Non-pigmented ciliary epithelial cell (primary cell): Measurements from ENCODE around the gene ADAMTSL1.
A peak's percentile ranks its signal among the peaks of the same experiment; 100 is the strongest.
"Not testable (repeated sequence)": the region's sequence is repeated elsewhere in the genome, so short reads cannot be mapped to it uniquely, and the experiment has no call there.

Experiments
- DNase-seq: peaks from one replicate; pipeline ENCODE4 v3.0.0-alpha.2; 2010; ENCODE audit warnings: low read depth

The ADAMTSL1 gene

GRCh38 chr9:18905883-18906629 is 432.1 kb downstream of the ADAMTSL1 start:
- peak; percentile 44 for DNase-seq

GRCh38 chr9:18906656-18907395 is 432.9 kb downstream of the ADAMTSL1 start:
- no peak for DNase-seq

DNA sequence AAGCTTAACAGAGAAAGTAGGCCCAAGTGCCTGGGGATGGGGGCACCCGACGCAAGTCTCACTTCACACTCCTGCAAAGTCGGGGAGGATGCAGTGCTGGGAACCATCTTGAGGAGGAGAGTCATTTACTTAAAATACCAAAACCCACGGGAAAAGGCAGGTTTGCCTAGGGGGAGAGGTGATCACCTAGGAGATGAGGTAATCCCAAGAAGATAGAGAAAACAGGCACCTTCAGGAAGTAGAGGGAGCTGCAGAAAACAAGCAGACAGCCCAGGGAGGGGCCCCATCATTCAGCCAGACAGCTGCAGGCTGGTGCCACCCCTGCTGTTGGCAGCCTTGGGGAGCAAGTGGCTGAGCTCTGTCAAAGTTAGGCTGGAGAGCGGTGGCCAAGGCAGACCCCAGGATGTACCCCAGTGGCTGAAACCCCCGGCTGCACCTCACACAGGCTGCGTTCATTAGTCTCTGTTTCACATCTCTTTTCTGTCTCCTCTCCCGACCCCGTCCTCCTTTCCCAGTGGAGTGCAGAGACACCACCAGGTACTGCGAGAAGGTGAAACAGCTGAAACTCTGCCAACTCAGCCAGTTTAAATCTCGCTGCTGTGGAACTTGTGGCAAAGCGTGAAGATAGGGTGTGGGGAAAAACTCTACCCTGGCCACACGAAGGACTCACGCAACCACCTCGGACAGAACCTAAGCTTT is 434.1 kb downstream of the ADAMTSL1 start:
- no peak for DNase-seq

DNA sequence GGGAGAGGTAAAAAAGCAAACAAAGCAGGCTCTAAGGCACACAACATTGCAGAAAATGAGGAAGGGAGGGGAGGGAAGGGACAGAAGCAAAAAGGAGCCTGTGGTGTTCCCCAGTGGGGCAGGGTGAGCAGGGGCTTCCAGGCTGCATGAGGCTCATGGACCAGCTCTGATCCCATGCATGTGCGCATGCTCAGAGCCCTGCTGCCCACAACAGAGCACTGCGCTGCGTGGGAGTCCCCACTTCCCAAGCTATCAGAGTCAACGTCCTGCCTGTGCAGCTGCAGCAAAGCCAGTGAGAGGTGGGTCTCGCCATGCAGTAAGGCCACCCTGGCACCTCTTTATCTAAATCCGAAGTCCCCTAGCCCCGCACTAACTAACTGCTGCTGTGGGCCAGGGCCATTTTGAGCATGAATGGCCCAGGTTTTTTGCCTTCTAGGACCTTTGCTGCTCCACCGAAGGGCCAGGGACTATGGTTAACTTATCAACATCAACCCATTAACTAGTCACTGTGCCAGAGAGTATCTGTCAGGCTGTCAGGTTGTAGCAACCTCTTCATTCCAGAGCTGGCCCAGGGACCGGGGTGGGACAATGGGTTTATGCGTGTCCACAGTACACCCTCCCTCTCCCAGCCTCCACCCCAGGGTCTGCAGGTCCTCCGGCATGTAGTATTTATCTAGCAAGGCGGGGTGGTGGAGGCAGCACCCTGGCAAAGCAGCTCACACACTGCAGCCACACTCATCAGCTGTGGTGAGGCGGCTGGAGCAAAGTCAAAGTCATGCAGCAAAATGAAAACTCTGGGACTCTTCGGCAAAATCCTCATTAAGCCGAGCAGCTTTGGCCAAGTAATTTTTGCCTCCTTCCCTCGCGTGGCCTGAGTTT is 435.4 kb downstream of the ADAMTSL1 start:
- no peak for DNase-seq

- DNase-seq = no peak
These were observed 436.5 kb downstream of the ADAMTSL1 start for GRCh38 chr9:18910435-18910834.

- DNase-seq = no peak
These were observed 437.0 kb downstream of the ADAMTSL1 start for GRCh38 chr9:18910916-18911315.

DNA sequence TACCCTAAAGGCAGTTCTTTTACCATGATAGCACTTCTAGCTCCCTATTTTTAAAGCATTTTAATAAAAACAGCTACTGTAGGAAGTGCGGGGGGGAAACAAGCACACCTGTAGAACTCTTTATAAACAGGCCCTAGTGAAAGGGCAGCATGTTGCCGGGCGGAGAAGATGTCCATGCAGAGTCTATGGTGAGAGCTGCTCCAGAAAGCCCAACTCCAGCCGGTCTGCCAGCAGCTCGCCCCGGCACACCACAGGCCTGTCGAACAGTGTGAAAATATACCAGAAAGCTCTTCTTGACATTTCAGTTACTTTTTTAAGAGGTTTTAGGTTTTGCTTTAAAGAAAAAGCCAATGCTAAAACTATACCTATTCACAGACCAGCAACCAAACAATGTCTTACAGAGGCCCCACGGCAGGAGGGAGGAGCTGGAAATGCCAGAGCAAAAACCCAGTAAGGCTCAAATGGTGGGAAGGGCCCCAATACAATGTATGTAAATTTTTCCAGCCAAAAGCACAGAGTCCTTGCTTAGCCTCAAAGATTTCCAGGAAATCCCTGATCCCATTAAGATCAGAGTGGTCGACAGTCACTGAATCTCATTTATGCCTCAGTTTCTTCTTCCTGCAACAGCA is 437.9 kb downstream of the ADAMTSL1 start:
- DNase-seq = no peak

DNA sequence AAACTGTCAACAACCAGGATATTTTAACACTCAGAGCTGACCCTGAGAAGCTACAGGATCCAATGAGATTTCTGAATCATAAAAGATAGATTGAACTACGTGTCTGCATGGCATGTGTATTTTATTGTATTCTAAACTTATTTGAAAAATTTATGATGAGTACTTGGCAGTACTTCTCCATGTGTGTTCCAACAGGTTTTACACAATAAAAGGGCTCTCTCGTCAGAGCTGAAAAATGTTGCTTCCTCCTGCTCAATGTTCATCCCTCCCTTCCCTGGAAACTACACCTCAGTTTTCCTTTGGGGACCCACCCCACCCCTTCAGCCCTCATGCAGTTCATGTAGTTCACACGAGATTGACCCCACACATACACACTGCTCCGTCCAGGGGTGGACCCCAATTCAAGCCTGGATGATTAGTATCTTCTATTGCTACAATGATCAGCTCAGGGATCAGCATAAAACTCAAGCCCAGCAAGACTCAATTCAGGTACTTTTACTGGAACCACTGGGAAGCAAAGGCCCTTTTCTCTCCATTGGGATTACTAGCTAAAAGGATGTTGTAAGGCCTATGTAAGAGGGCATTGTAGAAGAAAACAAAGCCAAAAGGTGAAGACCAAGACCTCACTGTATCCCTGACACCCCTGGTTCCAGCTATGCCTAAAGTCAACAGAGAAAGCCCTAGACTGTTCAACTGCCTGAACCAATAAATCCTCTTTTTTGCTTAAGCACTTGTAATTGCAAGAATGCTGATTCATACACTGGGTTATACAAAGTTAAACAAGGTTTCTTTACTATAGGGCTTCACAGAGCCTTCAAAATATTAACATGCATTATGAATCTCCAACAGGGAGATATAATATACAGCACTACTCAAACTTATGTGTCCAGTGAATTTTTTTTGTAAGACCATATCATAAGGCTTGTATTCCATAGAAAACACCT is 446.5 kb downstream of the ADAMTSL1 start:
- DNase-seq = no peak

DNA sequence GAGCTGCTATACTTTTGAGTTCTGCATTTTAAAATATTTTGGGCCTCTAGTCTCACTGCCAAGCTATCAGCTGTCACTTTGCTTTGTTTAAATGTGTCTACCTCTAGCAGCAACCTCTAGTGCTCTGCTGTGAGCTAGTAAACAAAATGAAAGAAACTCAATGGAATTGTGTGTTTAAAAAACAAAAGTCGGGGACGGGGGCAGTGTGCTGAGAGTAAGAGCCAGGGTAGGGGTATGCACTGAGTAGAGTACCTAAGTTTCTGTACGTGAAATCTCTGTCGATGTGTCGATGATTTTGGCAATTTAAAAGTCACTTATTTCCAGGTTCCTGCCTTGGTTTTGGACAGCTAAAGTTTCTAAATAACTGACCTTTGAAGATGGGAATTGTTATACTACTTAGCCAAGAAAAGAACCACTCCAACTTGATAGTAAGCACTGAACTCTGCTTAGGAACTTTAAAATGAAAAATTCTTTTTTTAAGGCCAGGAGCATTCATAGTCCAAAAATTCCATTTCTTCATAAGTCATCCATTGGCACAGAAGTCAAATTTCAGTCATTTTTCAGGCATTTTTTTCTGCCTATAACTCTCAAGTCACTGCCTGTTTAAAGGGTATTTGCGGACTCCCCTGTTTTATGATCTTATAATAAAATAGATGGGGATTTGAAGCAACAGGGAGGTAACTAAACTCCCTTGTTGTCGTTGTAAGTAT is 447.6 kb downstream of the ADAMTSL1 start:
- no peak for DNase-seq

GRCh38 chr9:18922161-18922885 is 448.4 kb downstream of the ADAMTSL1 start:
- DNase-seq = no peak

DNA sequence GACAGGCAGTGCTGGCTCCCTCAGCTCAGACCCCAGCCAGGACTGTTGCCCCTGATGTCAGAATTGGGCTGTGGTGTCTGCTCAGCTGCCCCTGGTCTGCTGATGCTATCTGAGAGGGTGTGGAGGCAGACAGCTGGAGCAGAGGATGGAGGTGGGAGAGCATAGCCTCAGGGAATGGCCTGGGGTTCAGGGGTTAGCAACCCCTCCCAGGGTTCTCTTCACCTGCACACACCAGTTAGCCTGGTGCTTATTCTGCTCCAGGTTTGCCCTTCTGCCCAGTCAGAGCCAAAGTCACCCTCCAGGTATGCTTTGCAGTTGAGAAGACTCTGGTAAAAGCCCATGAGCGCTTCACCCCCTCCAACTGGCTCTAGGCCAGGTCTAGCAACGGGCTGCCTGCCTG is 449.2 kb downstream of the ADAMTSL1 start:
- DNase-seq = no peak

DNA sequence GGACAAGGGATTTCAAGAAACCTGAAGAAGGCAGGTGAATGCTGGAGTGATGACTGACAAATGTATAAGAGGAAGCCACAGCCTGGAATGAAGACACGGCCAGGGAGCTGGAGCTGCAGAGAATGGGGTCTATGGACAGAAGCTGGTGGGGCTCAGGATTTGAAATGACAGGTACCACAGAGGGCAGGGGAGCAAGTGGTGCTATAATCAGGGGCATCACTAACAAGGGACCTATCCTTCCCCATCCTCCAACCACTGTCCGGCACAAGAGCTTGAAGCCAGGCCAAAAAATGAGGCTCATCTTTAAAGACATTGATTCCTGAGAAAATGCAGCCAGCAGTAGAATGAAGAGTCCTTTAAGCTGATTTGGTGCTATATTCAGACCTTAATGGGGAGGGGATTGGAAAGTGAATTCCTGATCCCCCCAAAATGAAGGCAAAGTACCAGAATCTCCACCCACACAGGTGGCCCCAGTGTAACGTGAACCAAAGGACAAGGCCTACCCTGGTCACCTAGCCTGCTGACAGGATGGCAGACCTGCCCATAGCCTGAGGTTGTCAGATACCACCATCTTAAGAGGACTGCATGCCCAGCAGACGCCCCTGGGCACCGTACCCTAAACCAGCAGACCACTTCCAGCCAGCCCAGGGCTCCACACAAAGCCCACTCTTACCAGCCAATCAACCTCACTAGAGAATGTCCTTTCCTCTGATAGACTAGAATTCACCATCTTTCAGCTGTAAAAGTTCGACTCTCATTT is 449.9 kb downstream of the ADAMTSL1 start:
- DNase-seq = no peak

DNA sequence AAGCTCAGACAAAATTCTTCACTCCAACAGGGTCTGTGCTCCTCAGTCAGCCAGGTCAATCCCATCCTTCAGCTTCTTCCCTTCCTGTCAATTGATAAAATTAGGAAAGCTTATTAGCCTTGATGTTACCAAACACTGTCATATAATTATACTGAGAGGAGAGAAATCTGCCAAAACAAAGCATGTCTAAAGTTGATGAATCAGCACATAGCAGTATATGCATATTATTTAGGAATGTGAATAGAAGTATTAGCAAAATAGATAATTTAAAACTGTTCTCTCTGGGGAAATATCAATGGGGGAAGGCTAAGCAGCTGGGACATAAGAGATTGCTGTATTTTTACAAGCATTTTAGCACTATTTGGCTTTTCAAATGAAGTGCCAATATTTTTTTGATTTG is 451.9 kb downstream of the ADAMTSL1 start:
- no peak for DNase-seq

DNA sequence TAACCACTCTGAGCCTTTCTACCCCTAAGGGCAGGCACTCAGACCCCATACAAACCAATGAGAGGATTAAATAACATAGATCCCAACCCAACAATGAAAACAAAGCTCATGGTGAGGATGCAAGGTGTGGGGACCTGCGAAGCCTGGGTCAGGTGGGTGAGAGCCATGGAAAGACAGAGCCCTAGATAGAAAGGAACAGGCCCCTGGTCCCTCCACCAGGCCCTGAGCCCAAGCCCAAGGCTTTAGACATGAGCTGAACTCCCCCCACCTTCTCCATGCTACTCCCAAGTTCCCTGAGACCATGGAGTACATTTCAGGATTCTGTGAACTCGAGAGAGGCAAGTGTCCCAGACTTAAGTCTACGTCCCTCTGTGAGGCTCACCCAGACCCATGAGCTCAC is 452.6 kb downstream of the ADAMTSL1 start:
- DNase-seq = no peak

GRCh38 chr9:18928711-18929110 is 454.8 kb downstream of the ADAMTSL1 start:
- peak; percentile 72 for DNase-seq

- not testable (repeated sequence) for DNase-seq
These were observed 456.7 kb downstream of the ADAMTSL1 start for GRCh38 chr9:18930611-18931010.

DNA sequence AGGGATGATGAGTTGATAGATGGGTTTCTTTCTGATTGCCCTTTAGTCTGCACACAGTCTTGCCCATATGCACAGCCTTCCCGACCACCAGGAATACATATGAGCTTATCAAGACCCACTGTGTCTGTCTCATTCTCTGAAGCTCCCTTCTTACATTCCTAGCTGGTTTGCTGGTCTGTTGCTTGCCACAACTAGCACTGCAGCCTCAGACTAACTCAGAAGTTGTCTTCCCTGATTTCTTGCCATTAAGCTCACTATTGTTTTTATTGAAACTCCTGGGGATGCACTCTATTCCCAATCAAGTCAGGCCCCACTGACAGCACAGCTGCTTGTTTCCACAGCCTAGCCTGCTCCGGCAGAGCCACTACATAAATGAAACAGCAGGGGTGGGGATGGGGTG is 461.6 kb downstream of the ADAMTSL1 start:
- DNase-seq = no peak
